ENCODE results near the gene RNF180. TPM values are rescaled to one million over a fixed set of nuclear protein-coding genes. Genes with fewer than 3 reads are reported as not detected.

Gene RNF180
- not detected for total RNA-seq (2021; fragmentation: NEBNext Ultra II Directional; extraction: Animal tissue kit (Norgen Biotek cat#: 25700))
- long read RNA-seq, result 0 reads

- DNase-seq, result no peak
- peaks cover 1% of the 10 kb centered on the region for H3K27me3 Mint-ChIP-seq (ENCODE audit: insufficient read depth)
- H3K4me1 Mint-ChIP-seq (ENCODE audit: low read depth), result no peaks in the 10 kb centered on the region
- H3K36me3 Mint-ChIP-seq (ENCODE audit: low read depth), result peaks cover 4% of the 10 kb centered on the region; the same call in 1 of the 2 replicates
- peaks cover 18% of the 10 kb centered on the region; the same call in 1 of the 2 replicates for H3K9me3 Mint-ChIP-seq
- H3K4me3 Mint-ChIP-seq, result no peak within 1 kb of the TSS
- TF ChIP-seq CTCF (IDR thresholded peaks at IDR 0.05), result no peak
- H3K27ac Mint-ChIP-seq, result no peak within 1 kb of the TSS
These were observed at the start of gene RNF180 for GRCh38 chr5:64165500-64166200. Gene RNF180 (plus strand): TSS chr5:64165843. CDS start chr5:64200808, 34,965 bp downstream.

GRCh38 chr5:64125521-64125920 is 40.1 kb upstream of the RNF180 start:
- Mint-ChIP-seq H3K4me1 (ENCODE audit: low read depth) (no peaks in the 10 kb centered on the region), H3K27me3 (ENCODE audit: insufficient read depth) (peaks cover 2% of the 10 kb centered on the region; the same call in 1 of the 2 replicates), H3K9me3 (peaks cover 5% of the 10 kb centered on the region), H3K36me3 (ENCODE audit: low read depth) (no peaks in the 10 kb centered on the region), H3K4me3 (no peak overlapping the region), H3K27ac (no peak overlapping the region)
- DNase-seq, result no peak
- TF ChIP-seq CTCF (IDR thresholded peaks at IDR 0.05), result no peak

GRCh38 chr5:64126202-64126741 is 39.4 kb upstream of the RNF180 start:
- Mint-ChIP-seq H3K9me3 (no peaks in the 10 kb centered on the region; the same call in 1 of the 2 replicates), H3K4me3 (no peak overlapping the region), H3K36me3 (ENCODE audit: low read depth) (no peaks in the 10 kb centered on the region), H3K27ac (no peak overlapping the region), H3K4me1 (ENCODE audit: low read depth) (no peaks in the 10 kb centered on the region), H3K27me3 (ENCODE audit: insufficient read depth) (peaks cover 2% of the 10 kb centered on the region; the same call in 1 of the 2 replicates)
- no peak for DNase-seq
- no peak for TF ChIP-seq CTCF (IDR thresholded peaks at IDR 0.05)

GRCh38 chr5:64140018-64140417 is 25.6 kb upstream of the RNF180 start:
- H3K36me3 Mint-ChIP-seq (ENCODE audit: low read depth), result peaks cover 5% of the 10 kb centered on the region; the same call in 1 of the 2 replicates
- no peaks in the 10 kb centered on the region for H3K4me1 Mint-ChIP-seq (ENCODE audit: low read depth)
- no peak for DNase-seq
- no peak for TF ChIP-seq CTCF (IDR thresholded peaks at IDR 0.05)
- no peak overlapping the region for H3K27ac Mint-ChIP-seq
- no peak overlapping the region for H3K4me3 Mint-ChIP-seq
- H3K9me3 Mint-ChIP-seq, result peaks cover 31% of the 10 kb centered on the region
- H3K27me3 Mint-ChIP-seq (ENCODE audit: insufficient read depth), result no peaks in the 10 kb centered on the region

- no peak overlapping the region for H3K27ac Mint-ChIP-seq
- H3K4me1 Mint-ChIP-seq (ENCODE audit: low read depth), result no peaks in the 10 kb centered on the region
- no peaks in the 10 kb centered on the region for H3K36me3 Mint-ChIP-seq (ENCODE audit: low read depth)
- H3K4me3 Mint-ChIP-seq, result no peak overlapping the region
- H3K27me3 Mint-ChIP-seq (ENCODE audit: insufficient read depth), result no peaks in the 10 kb centered on the region; the same call in 1 of the 2 replicates
- no peak for DNase-seq
- H3K9me3 Mint-ChIP-seq, result peaks cover 8% of the 10 kb centered on the region
- TF ChIP-seq CTCF (IDR thresholded peaks at IDR 0.05), result no peak
These were observed 21.0 kb upstream of the RNF180 start for GRCh38 chr5:64144425-64145215.

Measured in HFFc6 (cell line).